IPS-18c (cell line): ENCODE results near the gene GAA.
"Not testable (repeated sequence)": the region's sequence is repeated elsewhere in the genome, so short reads cannot be mapped to it uniquely, and the experiment has no call there.

Source experiments
- H3K4me3 ChIP-seq: 2 replicates; pipeline ENCODE4 v1.7.0; 2013; ENCODE audit warnings: low read depth, mild to moderate bottlenecking, low read length, moderate library complexity; ENCODE audit not compliant: insufficient read depth
- H3K9me3 ChIP-seq: one replicate; pipeline ENCODE4 v1.6.1; 2013; ENCODE audit warnings: mild to moderate bottlenecking, low read length, moderate library complexity; ENCODE audit not compliant: control insufficient read depth, insufficient read depth

Gene GAA

DNA sequence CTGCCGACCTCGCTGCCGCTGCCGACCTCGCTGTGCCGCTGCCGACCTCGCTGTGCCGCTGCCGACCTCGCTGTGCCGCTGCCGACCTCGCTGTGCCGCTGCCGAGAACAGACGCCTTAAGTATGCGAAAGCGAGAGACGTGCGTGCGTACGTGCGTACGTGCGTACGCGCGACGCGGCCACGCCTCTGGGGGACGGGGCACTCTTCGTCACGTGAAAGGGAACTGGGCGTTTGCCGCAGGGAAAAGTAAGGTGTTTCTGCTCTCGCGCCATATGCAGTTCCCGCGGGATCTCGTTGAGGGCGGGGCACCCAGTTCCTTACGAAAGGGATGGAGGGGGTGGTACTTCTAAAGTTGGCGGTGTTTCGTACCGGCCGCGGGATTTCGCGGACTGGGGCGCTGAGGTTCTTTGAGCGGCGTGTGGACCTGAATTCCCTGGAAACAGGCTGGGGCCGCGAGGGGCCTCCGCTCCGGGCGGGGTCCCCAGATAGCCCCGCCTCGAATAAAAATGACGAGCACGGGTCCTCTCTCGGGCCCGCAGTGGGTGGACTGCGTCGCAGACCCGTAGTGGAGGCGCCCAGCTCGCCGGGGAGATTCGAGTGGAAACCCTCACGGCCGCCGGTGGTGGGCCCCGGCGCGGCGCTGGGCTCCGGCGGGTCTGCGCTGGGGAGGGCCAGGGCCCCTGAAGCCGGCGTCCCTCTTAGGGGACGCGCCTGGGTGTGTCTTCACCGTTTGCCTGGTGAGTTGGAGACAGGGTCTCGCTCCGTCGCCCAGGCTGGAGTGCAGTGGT lies 45.8 kb downstream of the GAA start, which contains the start of gene EIF4A3:
Gene EIF4A3 (minus strand): TSS at position 94 of the 788 bp plus-strand sequence. CDS start 167 bp downstream, outside the sequence.
- Histone ChIP-seq H3K9me3 (no peaks in the 10 kb centered on the region), H3K4me3 (peak within 1 kb of the TSS; percentile 95)

DNA sequence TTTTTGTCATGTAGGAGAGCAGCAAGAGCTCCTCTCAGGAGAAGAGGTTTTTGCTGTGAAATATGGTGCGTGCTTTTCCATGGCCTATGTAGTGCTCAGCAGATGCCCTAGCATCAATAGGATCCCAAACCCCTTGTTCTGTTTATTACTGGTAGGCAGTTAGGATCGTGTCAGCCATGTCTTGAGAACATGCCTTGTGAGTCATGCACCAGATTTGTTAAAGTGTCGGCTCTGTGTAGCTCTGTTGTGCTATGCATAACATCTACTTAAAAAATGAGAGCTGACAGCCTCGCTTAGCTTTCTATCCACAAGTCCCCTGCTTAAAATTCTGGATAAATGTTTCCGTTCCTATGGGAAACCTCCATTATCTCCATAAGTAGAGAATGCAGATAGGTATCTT lies 50.0 kb downstream of the GAA start:
- Histone ChIP-seq H3K9me3 (no peaks in the 10 kb centered on the region), H3K4me3 (no peak overlapping the region)

DNA sequence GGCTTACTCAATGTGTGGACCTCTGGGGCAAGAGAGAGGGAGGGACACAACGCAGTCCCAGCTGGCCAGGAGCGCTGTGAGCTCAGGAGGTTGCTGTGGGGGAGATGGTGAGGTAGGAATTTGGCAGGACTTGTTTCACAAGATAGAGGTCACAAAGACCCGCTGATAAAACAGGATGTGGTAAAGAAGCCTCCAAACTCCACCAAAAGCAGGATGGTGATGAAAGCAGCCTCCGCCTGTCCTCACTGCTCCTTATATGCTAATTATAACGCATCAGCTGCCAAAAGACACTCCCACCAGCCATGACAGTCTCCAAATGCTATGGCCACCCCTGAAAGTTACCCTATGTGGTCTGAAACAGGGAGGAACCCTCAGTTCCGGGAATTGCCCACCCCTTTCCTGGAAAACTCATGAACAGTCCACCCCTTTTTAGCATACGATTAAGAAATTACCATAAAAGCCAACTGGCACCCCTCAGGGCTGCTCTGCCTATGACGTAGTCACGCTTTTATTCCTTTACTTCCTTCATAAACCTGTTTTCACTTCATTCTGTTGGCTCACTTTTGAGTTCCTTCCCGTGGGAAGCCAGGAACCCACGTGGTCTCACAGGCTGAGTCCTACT lies 50.8 kb downstream of the GAA start:
- H3K9me3 ChIP-seq: no peaks in the 10 kb centered on the region
- H3K4me3 ChIP-seq: no peak overlapping the region

DNA sequence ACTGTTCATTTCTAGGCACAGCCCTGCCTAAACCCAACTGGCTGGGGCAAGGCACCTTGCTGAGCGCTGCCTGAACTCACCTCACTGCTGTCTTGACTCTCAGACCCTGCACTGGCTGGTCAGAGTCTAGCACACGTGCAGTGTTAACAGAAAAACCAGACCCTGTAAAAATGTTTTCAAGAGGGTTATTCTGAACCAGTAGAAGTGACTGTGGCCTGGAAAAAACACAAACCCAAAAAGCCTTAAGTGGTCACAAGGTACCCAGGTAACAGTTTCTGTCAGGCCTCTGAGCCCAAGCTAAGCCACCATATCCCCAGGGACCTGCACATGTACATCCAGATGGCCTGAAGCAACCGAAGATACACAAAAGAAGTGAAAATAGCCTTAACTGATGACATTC lies 51.6 kb downstream of the GAA start:
- Histone ChIP-seq H3K9me3 (no peaks in the 10 kb centered on the region), H3K4me3 (no peak overlapping the region)

DNA sequence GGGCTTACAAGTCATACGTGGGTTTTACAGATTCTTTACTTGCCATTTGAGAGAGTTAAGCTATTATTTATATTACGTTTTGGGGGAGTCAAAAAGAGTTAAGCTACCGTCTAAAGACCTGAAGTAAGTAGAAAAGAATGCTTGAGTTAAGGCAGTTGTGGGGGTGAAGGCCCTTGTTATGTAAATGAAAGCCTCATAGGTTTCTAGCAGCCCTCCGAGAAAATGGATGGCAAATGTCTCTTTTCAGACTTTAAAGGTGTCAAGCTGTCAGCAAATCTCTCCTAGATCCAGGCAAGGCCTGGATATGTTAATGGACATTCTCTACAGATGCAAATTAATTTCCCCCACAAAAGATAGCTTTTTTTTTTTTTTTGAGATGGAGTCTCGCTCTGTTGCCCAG lies 52.8 kb downstream of the GAA start:
- no peaks in the 10 kb centered on the region for H3K9me3 ChIP-seq

DNA sequence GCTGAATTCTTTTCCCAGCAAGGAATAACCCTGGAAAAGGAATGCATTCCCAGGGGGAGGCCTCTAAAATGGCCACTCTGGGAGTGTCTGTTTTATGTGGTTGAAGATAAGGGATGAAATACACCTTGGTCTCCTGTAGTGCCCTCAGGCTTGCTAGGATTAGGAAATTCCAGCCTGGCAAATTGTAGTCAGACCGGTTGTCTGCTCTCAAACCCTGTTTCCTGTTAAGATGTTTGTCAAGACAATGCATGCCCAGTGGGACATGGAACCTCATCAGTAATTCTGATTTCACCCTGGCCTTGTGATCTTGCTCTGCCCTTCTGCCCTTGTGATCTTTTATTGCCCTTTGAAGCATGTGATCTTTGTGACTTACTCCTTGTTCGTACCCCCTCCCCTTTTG lies 54.2 kb downstream of the GAA start:
- H3K4me3 ChIP-seq, H3K9me3 ChIP-seq: not testable (repeated sequence)

More for the DNA sequence above, 52.8 kb downstream of the GAA start:
- H3K4me3 ChIP-seq: no peak overlapping the region

DNA sequence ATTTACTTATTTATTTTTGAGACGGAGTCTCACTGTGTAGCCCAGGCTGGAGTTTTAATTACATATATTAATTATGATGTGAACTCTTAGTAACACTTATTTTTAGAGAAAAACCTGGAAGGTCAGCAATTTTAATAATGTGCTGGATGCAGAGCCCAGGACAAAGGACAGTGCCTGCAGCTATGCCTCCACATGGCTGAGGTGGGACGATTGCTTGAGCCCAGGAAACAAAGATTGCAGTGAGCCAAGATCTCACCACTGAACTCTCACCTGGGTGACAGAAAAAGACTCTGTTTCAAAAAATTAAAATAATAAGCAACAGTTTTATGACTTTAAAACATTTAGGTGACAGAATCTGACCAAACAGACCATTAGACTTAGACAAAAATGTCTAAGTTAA lies 57.5 kb downstream of the GAA start:
- Histone ChIP-seq H3K4me3 (no peak overlapping the region), H3K9me3 (no peaks in the 10 kb centered on the region)

DNA sequence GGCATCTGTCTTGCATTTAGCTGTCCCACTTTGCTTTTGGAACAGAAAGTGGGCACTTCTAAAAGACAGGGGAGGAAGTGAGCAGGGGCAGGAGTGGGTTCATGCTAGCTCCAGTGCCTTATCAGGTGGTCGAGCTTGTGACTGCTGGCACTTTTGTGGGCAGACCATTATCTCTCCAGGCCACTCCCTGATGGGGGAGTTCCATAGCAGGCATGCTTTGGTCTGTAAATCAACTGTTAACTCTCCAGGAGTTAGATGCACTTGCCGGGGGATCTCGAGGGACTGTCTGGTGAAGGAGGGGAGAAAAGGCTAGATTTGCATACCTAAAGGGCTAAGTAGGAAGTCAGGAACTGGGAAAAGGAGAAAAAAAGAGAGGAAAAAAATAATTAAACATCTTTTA lies 59.2 kb downstream of the GAA start:
- no peak overlapping the region for H3K4me3 ChIP-seq
- no peaks in the 10 kb centered on the region for H3K9me3 ChIP-seq

DNA sequence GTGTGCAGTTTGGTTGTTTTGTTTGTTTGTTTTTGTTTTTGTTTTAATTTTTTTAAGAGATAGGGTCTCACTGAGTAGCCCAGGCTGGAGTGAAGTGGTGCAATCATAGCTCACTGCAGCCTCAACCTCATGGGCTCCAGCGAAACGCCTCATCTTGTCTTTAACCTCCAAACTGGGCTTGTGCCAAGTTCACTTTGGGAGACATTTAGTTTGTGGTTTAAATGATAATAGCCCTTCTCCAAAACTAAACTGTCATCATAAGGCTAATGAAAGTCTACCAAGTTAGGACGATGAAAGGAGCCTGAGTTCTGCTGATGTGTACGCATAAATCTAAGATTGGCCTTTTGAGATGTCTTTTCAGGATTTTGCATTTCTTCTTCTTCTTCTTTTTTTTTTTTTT lies 62.0 kb downstream of the GAA start:
- H3K9me3 ChIP-seq: no peaks in the 10 kb centered on the region
- H3K4me3 ChIP-seq: no peak overlapping the region

DNA sequence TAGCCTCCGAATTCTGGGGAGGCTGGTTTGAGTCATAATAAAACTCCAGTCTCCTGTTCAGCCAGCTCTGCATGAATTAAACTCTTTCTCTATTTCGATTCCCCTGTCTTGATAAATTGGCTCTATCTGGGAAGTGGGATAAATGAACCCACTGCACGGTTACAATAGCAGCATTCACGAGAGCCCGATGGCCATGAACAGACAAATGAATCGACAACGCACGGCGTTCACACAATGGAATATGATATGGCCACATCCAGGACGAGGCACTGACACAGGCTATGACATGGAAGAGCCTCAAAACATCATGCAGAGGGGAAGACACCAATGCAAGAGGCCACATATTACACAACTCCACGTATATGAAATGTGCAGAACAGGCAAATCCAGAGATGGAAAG lies 62.8 kb downstream of the GAA start:
- H3K4me3 ChIP-seq: no peak overlapping the region
- no peaks in the 10 kb centered on the region for H3K9me3 ChIP-seq

DNA sequence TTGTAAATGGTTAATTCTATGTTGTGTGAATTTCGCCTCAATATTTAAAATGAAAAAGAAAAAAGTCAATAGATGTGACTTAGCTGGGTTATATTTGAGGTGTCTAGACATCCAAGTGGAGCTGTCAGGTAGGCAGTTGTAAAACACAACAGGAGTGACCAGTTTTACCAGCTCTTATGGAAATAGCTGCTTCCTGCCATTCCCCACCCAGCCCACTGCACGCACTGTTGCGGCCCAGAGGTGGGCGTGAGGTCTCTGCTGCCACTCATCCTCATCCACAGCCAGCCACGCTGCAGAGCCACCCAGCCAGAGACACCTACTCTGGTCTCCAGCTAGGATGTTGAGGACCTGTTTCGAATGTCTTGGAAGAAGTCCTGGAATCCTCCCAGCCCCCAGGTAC lies 65.1 kb downstream of the GAA start:
- H3K9me3 ChIP-seq: no peaks in the 10 kb centered on the region

DNA sequence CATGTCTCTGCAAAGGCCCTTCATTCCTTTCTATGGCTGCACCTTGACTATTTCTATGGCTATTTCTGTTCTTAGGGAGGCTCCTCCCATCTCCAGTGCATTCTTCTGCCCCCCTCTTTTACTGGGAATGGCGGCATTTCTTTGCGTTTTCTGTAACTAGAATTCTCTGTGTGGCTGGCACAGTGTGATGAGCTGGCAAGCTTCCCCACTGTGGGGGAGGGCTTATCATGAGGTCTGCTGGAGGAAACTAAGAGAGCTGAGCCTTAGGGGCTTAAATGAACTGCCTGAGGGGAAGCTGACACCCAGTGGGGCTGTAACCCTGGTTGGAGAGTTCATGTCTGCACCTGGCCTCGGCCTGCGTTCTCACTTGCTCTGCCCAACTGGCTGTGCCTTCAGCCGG lies 67.0 kb downstream of the GAA start:
- no peak overlapping the region for H3K4me3 ChIP-seq
- H3K9me3 ChIP-seq: no peaks in the 10 kb centered on the region

More for the DNA sequence above, 65.1 kb downstream of the GAA start:
- H3K4me3 ChIP-seq: no peak overlapping the region

DNA sequence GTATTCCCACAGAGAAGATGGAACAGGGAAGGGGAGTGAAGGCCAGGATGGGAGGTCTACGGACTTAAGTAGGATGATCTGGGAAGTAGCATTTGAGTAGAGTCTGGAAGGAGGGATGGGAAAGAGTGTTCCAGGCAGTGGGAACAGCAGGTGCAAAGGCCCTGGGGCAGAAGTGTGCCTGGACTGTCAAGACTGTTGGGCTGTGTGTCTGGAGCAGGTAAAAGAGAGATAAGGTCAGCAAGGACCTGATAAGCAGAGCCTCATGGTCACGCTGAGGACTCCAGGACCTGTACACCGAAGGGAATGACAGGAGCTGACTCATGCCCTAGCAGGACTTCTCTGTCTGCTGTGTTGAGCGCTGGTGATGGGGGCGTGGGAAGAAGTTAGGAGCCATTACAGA lies 67.7 kb downstream of the GAA start:
- Histone ChIP-seq H3K9me3 (no peaks in the 10 kb centered on the region), H3K4me3 (no peak overlapping the region)
